Measurements from ENCODE around the gene KSR2. TPM values are rescaled to one million over a fixed set of nuclear protein-coding genes. Genes with fewer than 3 reads are reported as not detected.
A peak's percentile ranks its signal among the peaks of the same experiment; 100 is the strongest.

KSR2 gene
- polyA plus RNA-seq, 1 donor = 1.2 TPM

DNA sequence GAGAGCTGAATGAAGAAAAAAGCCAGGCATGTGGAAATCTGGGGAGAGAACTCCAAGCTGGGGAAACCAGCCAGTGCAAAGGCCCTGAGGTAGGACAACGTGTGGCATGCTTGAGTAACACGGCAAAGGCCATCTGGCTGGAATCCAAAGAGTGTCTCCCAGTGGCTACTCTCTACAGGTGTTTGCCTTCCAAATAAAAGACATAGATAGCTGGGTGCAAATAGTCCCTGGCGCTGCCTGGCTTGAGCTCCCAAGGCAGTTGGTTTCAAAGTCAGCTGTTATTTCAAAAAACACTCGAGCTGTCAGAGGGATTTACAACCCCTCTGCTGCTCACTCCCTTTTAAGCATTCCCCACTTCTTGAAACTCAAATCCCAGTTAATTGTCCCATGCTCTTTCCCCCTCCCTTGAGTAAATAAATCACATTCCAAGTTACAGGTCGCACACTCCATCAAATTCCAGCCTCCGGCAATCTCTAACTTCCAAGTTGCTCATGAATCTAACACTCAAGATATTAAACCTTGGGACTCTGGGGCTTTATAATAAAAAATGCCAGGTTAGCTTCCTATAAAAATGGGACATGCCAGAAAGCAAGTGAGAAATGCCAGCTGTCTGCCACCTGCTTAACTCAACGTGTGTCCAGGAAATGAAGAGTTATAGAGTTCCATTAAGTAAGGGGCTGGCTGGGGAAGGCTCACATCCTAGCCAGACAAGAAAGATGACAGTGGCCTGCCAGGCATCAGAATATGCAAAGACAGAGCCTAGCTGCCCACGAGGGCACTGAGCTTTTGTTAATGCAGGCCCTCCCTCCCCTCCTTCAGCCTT lies 473.7 kb downstream of the KSR2 start:
- peak; percentile 87 for DNase-seq

DNA sequence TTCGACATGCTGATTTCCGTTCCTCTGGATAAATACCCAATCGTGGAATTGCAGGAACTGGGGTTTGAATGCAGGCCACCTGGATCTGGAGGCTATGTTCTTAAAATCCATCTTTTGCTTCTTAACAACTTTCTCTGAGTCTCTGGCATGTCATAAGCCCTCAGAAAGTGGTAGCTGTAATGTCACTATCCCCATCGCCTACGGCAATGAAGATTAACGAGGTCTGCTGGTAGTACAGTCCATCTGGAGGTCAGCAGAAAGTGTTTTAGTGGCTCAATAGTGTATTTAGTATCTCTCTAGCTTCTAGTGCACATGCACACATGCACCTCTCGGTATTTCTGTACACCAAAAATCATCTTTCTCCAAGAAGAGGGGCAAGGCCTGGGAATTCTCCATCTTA lies 477.1 kb downstream of the KSR2 start:
- no peak for DNase-seq

DNA sequence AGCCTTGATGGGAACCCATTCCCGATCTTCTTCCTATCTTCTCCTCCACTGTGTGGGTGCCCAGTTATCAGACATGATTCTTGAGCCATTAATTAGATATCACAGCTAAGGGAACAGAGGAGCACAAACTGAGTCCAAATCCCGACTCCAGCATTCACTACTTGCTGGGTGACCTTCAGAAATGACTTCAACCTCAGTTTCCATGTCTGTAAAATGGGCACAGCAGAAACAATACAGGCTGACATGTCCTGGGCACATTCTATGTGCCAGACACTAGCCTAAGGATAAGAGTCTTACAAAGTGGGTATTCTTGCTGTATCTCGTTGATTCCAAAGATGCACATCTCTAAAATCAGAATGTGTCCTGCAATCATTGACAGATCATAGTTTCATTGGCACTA lies 478.7 kb downstream of the KSR2 start:
- no peak for DNase-seq

DNA sequence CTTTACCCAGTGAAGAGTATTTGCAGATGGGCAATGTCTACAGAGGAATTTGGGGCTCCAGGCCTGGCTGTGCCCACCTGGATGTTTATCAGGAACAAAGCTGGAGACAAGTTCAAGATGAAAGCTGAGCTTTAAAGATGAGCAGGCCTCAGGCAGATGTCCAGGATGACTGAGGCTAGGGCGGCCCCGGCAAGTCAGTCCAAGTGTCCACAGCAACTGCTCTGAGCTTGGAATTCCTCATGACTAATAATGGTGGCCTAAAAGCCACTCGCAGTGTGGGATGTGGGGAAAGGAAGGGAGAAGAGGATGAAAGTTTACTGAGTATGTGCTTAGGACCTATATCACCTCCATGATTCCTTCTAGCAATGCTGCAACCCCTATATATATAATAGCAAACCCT lies 479.1 kb downstream of the KSR2 start:
- DNase-seq = no peak

DNA sequence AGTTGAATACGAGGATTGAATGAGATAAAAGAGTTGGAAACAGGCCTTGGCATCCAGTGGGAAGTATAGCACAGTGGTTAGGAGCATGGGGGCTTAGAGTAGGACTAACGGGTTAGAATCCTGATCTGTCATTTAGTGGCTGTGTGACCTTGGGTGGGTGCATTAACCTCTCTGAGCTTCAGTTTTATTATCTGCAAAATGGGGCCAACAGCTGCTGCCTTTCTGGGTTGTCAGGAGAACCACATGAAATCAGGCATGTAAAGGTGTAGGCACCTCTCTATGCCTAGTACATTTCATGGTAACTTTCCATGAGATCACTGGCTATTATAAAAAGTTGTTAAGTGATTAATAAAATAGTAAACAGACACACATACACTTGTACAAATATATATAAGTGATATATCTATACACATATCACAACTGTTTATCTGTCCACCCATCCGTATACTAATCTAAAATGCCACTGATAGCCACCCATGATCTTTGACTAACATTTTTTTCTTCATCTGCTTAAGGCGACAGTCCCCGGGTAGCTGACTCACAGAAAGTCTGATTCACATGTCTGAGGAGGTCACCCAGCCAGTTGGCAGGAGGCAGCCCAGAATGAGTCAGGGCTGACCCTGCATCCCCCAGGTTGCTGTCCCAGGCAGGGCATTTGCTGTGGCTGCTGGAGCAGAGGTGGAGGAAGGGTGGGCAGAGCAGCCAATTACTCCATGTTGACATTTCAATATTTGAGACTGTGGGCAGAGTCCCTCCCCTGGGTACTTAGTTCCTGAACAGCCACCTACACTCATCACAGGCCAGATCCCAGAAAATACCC lies 481.7 kb downstream of the KSR2 start:
- DNase-seq = no peak

DNA sequence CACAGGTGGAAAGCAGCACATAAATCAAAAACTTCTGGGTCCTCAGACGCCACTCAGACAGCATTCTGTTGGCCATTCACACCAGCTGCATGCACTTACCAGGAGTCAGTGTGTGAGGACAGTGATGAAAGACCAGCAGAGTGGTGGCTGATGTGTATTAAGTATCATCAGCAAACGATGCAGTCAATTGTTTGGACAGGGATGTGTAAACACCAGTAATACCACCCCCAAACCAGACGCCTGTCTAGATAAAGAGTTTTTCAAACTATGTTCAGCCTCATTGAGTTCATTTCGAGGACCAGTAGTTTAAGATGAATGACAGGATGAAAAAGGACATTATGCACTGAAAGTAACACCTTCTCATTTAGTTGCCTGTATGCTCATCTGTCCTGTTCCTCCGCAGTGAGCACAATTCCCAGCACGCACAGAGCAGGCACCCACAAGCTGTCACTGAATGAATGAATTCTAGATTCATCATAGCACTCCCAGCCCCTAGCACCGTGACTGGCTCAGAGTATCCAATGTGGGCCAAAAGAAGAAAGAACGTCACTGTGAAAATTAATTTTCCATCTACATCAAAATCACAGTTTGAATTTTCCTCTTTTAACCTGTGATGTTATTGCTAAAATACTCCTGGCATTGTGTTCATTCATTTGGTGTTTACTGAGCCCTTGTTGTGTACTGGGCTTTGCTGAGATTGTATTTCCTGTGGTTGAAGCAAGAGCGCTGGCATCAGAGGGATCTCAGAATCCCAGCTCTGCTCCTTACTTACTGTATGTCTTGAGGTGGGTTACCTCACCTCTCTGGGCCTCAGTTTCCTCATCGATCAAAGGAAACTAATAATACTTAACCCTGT lies 482.6 kb downstream of the KSR2 start:
- DNase-seq = no peak

DNA sequence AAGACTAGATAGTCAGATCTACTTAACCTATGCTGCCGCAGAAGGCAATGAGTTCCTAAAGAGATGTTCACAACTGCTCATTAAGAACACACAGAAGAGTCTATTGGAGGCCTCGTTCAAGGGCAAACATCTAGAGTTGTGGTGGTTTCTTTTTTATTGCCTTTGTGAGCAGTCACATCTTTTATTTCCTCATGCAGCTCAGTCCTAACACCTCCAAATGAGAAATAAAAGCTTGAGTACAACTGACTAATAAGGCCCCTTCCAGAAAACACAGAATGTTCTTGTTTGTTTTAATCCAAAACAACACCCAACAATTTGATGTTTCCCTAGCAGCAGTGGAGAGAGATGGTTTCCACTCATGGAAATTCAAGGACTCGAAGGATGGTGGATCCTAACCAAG lies 483.9 kb downstream of the KSR2 start:
- no peak for DNase-seq

DNA sequence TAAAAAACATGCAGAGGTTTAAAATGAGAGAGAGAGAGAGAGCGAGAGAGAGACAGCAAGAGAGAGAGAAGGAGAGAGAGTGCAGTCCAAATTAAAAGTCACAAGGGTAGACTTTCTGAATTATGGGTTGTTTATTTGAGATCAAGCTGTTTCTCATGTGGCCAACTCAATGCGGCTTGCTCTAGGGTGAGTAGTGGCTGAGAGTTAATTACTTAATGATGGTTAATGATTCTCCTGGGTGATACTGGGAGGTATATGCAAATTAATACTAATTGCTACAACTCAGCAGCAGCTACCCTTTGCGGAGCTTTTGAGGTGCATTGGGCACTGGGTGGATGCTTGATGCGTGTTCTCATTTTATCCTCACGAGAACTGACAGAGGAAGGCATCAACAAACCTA lies 485.3 kb downstream of the KSR2 start:
- no peak for DNase-seq

DNA sequence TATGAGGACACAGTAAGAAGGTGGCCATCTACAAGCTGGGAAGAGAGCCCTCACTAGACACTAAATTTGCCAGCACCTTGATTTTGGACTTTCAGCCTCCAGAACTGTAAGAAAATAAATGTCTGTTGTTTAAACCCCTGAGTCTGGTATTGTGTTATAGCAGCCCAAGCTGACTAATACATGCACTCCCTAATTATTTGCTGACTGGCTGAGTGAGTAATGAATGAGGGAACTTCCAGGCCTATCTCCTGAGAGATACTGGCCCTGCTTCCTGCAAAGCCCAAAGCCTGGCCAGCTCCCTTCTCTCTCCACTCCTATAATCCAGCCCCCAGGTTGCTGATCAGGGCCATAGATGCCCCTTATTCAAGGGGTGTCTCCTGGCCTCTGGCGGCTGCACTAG lies 487.3 kb downstream of the KSR2 start:
- no peak for DNase-seq

DNA sequence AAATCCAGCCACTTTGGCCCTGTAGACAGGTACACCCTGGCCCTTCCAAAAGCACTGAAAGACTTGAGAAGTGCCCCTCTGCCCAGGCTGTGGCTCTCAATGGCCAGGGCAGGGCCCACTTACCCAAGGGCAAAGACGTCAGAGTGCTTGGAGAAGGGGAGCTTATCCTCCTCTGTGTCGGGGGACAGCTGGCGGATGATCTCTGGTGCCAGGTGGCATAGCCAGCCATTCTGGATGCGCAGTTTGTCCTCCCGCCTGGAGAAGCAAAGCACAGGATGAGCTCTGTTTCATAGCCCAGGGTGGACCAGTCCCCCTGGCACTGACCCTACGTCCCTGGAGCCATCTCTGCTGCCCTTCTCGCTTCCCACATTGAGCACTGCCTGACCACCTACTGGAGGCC lies 492.4 kb downstream of the KSR2 start:
- no peak for DNase-seq

DNA sequence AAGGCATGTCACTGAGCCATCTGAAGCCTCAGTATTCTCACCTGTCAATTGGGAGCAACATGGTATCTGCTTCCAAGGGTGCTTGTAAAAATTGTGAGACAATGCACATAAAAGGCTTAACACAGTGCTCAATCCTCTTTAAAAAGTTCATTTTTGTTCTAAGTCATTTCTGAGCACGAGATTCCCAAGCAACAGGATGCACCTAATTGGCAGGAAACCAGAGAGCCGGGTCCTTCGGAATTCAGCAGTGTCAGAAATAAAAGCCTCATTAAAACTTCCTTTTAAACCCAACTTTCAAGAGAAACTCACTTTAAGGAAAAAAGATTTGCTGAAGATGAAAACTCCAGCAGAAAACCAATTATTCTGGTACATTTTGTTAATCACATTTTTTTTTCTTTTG lies 494.9 kb downstream of the KSR2 start:
- DNase-seq = no peak

DNA sequence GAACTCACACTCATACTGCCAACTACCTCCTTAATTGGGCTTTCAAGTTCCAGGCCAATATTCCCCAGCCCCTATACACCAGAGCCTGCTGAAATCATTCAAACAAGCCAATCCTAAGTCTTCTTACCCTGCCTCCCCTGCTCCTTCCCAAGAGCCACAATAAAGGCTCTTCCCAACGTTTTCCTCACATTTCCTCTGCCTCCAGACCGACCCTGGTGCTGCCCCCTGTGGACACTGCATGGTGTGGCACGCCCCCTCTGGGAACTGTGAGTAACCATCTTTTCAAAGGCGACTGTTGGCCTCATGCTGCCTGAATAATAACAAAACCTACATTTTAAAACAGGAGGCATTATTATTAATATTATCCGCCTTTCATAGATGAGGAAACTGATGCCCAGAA lies 495.8 kb downstream of the KSR2 start:
- DNase-seq = no peak

DNA sequence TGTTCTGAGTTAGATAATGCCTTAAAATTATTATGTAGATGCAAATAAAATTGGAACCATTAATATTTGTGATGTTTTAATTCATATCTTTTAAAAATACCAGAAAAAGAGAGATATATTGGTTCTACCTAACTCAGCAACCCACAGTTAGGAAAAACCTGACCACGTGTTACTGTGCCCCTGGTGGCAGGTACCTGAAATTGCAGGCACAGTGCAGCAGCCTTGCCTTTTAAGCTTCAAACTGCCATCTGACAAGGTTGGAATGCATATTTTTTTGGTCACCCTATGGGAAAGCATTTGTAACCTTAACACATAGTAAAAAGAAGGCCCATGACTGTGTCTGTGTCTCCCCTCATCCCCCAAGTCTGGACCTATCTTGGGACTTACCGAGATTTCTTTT lies 498.0 kb downstream of the KSR2 start:
- no peak for DNase-seq

DNA sequence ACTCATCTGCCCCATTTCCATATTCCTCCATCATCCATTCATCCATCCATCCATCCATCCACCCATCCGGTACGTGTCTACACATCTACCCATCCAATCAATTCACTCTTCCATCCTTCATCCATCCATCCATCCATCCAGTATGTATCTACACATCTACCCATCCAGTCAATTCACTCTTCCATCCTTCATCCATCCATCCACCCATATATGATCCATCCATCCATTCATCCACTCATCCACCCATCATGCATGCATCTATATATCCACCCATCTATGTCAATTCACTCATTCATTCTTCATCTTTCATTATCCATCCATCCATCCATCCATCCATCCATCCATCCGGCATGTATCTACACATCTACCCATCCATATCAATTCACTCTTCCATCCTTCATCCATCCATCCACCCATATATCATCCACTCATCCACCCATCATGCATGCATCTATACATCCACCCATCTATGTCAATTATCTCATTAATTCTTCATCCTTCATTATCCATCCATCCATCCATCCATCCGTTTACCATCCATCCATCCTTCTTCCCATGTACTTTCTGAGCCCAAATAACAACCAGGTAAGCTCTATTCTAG lies 498.8 kb downstream of the KSR2 start:
- no peak for DNase-seq

DNA sequence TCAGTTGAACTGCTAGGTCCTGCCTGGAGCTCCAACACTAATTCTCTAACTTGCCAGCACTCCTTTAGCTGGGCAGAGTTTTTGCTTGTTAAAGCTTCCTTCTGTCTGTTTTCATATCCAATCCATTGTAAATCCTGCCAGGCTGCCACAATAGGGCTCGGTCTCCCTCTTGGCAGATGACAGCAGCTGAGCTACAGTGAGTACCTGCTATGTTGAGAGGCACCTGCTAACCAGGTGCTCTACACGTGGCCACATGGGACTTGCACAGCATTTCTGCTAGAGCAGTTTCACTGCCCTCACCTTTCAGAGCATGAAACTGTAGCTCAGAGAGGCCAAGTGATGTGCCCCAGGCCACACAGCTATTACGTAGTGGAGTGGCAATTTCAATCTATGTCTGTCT lies 500.8 kb downstream of the KSR2 start:
- DNase-seq = no peak

DNA sequence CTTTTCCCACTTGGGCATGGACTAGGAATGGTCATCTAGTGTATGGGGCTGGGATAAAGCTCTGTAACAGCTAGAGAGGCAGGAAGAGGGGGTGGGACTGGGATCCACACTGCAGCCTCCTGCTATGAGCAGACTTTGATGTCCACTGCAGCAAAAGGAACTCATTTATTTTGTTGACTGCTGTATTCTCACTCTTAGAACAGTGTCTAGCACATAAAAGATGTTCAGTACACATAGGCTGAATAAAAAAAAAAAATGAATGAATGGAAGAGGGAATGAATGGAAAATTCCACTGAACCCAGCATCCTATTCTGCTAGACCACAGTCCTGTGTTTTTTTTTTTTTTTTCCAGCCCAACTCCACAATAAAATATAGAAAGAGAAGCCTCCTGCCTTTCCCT lies 501.2 kb downstream of the KSR2 start:
- DNase-seq = no peak

DNA sequence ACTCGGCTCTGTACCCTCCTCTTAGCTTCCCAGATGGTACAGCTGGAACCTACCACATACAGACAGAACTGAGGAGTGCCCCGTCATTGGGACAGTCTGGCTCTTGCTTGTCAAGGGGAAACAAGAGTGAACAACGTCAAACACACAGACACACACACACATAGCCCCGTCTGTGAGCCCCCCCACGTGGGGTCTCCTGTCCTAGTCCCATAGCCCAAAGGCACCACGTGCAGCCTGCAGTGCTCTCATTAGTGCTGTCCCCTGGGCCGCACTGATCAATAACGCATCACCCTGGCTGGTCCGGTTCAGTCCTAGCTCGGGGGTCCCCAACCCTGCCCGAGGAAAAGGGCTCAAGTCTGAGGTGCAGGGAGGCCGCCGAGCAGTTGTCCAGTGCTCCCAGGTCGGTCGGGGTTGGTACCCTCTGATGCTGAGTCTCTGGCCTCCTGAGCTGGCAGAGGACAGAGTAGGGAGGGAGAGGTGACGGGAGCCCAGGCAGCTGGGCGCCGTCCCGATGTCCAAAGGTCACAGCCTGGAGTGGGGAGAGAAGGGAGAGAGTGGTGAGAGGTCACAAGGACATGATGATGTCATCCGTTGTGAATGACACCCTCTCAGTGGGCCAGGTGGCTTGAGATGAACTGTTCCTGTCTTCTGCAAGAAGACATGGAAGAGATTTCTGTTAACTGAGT lies 502.0 kb downstream of the KSR2 start:
- no peak for DNase-seq

DNA sequence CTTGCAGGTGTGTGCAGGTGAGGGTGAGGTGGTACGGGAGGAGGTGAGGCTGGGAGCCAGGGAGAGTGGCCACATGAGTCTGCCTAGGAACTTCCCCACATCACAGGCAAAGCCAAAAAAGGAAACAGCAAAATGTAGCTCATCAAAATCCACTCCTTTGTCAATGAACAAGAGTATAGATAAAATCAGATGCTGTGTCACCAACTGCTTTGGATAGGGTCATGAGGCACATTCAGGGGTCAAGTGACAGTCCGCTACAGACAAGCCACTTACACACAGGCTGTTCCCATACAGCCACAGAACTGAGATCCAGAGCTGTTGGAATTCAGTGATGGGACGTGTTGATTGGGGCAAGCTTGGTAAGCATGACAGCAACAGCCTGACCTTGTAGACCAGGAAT lies 507.1 kb downstream of the KSR2 start:
- DNase-seq = no peak

DNA sequence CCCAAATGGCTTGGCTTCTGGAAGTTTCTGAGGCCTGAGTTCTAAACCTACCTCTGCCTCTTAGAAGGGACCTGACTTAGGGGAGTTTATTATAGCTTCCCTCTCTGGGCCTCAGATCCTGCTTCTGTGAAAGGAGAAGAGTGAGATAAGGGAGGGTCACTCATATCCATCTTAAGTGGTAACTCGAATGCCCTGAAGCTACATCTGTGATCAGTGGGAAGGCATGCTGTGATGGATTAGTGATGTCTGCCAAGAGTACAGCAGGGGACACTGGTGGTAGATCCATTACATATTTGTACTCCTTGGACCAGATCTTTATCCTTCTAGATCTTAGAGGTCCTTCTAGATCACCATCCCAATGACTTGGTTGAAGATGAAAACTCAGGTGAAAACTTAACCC lies 509.6 kb downstream of the KSR2 start:
- no peak for DNase-seq

DNA sequence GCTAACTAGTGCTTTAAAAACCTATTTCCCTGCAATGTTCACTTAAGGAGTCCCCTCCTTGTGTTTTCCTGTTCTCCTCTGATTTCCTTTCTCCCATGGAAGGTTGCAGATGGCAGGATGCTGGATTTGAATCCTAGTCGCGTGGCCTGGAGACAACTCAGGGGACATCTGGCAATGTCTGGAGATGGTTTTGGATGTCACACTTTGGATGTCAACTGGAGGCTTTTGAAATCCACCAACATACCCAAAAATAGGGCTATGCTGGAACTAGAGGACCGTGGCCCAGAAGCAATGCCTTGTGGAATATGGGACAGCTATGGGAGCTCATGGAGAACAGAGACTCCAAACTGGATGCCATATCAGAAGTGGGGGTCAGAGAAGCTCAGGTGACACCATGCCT lies 511.6 kb downstream of the KSR2 start:
- DNase-seq = no peak

DNA sequence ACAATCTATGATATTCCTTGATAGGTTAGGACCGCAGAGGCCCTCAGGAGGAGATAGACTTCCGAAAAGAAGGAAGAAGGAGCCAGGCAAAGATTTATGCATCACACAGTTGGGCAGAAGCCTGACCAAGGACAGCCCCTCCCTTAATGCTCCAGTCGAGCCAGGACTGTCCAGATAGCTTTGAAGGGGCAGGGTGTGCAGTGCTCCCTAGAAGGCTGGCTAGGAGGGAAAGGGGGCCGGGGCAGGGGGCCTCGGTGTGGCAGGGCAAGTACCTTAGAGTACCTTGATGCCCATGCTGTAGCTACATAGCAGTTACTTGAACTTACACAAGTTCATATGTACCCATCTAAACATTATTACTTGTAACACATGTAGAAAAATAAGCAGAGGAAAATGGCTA lies 512.7 kb downstream of the KSR2 start:
- DNase-seq = no peak

DNA sequence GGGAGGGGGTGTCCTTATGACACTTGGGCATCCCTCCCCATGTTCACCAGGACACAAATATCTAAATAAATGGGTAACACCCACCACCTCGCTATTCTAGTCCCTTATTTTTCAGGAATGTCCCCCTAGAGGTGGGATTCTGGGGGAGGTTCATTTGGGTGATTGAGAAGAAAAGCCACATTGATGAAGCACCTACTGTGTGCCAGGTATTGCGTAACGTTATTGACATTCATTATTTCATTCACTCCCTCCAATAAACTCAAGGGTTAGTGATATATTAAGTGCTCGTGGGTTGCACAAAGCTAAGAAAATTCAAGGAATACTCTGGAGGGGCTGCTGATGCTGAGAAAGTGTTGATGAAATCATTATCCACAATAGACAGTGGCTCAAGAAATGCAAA lies 514.8 kb downstream of the KSR2 start:
- no peak for DNase-seq
